PC-3 (cell line): ENCODE results near the gene FH.

Experiments
- EZH2 ChIP-seq: fragments of 300-600 bp; sonication (generic); IDR thresholded peaks from one replicate; pipeline ENCODE4 v1.6.1; 2017; ENCODE audit warnings: antibody characterized with exemption, mild to moderate bottlenecking, low read length; ENCODE audit not compliant: unreplicated experiment
- EZH2phosphoT487 ChIP-seq: fragments of 300-600 bp; sonication (generic); IDR thresholded peaks from 2 replicates; pipeline ENCODE4 v1.6.1; 2018; ENCODE audit warnings: mild to moderate bottlenecking, antibody characterized with exemption, low read length, borderline replicate concordance
- TF ChIP-seq, protein P1 (sequence below): fragments of 300-600 bp; sonication (generic); conservative IDR thresholded peaks from 2 replicates; pipeline ENCODE4 v1.5.1; 2017; ENCODE audit warnings: antibody characterized with exemption, low read depth, mild to moderate bottlenecking, low read length

DNA sequence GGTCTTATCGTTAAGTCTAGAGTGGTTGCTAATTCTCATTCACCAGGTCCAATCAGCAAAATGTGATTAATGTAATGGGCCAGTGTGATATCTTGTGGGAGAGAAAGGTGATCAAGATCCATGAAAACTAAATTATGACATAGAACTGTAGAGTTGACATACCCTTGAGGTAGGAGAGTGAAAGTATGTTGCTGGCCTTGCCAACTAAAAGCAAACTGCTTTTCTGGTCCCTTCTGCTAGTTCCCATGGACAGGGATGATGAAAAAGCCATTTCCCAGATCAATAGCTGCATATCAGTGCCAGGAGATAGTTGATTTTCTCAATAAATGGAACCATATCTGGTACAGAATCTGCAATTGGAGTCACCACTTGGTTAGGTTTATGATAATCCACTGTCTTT is 65.8 kb downstream of the FH start:
- TF ChIP-seq, protein P1, sequence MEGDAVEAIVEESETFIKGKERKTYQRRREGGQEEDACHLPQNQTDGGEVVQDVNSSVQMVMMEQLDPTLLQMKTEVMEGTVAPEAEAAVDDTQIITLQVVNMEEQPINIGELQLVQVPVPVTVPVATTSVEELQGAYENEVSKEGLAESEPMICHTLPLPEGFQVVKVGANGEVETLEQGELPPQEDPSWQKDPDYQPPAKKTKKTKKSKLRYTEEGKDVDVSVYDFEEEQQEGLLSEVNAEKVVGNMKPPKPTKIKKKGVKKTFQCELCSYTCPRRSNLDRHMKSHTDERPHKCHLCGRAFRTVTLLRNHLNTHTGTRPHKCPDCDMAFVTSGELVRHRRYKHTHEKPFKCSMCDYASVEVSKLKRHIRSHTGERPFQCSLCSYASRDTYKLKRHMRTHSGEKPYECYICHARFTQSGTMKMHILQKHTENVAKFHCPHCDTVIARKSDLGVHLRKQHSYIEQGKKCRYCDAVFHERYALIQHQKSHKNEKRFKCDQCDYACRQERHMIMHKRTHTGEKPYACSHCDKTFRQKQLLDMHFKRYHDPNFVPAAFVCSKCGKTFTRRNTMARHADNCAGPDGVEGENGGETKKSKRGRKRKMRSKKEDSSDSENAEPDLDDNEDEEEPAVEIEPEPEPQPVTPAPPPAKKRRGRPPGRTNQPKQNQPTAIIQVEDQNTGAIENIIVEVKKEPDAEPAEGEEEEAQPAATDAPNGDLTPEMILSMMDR: no peak
- TF ChIP-seq EZH2phosphoT487 (no peak), EZH2 (no peak)
